ENCODE data around the gene BEND2. TPM values are rescaled to one million over a fixed set of nuclear protein-coding genes. Genes with fewer than 3 reads are reported as not detected.

The BEND2 gene
- total RNA-seq (2021; ENCODE audit: unreplicated experiment) (not detected), Bru-seq, nascent RNA (percentile 3 among the genes with signal in this experiment), BruChase-seq, experiment 1, labeled RNA remaining after a 2-hour chase (not detected), BruChase-seq, experiment 2, labeled RNA remaining after a 6-hour chase (not detected)
- not detected for polyA plus RNA-seq (2012; ENCODE audit: insufficient read length)
- long read RNA-seq, result 0 reads

- ATAC-seq (no peak), DNase-seq (ENCODE audit: low read depth, low spot score) (no peak)
- H3K9me3 ChIP-seq (ENCODE audit: control insufficient read depth, insufficient read depth, low read depth, low read length), result no peaks in the 10 kb centered on the region
- intact Hi-C loops (cut with micrococcal nuclease; ENCODE audit: unreplicated experiment) (no loop called here), in situ Hi-C loops (cut with HindIII; ENCODE audit: low pct_unique_long_range_greater_than_20kb, low sequenced_read_pairs) (no loop called here)
- POLR2A ChIA-PET, result no interaction called here
- H3K27me3 ChIP-seq (ENCODE audit: control insufficient read depth, insufficient read depth, low read length), result no peaks in the 10 kb centered on the region
- H3K4me3 ChIP-seq (ENCODE audit: low read depth in 2 of 2, low read length in 2 of 2), result no peak within 1 kb of the TSS
- H3K4me1 ChIP-seq (ENCODE audit: control insufficient read depth, insufficient read depth, low read length), result no peaks in the 10 kb centered on the region
- TF ChIP-seq POLR2AphosphoS5 (IDR thresholded peaks at IDR 0.05; ENCODE audit: low read depth, low read length) (no peak), REST (IDR thresholded peaks at IDR 0.05; ENCODE audit: insufficient read depth in 1 of 2, low read depth in 2 of 2, low read length in 1 of 2) (no peak), SIN3A (IDR thresholded peaks at IDR 0.05; ENCODE audit: borderline replicate concordance, insufficient read depth, low read depth, low read length) (no peak), CTCF (IDR thresholded peaks at IDR 0.05) (no peak), TCF7L2 (IDR thresholded peaks at IDR 0.05; ENCODE audit: low read depth, low read length) (no peak)
- H3K36me3 ChIP-seq (ENCODE audit: control insufficient read depth, insufficient read depth, low read length), result no peaks in the 10 kb centered on the region
- BruUV-seq (replicated peaks), result no TSS peak
- H3K27ac ChIP-seq (ENCODE audit: low read length), result no peak within 1 kb of the TSS
- CTCF ChIA-PET, result no interaction called here
Measured at GRCh38 chrX:18220786-18221185, at the start of gene BEND2. Gene BEND2, minus strand, starts transcription at chrX:18220886. Its CDS starts 136 bp downstream, at chrX:18220750.

- CTCF ChIA-PET, result no interaction called here
- POLR2A ChIA-PET, result no interaction called here
- no peaks in the 10 kb centered on the region for H3K9me3 ChIP-seq (ENCODE audit: control insufficient read depth, insufficient read depth, low read depth, low read length)
- DNase-seq (ENCODE audit: low read depth, low spot score) (no peak), ATAC-seq (no peak)
- in situ Hi-C loops (cut with HindIII; ENCODE audit: low pct_unique_long_range_greater_than_20kb, low sequenced_read_pairs) (no loop called here), intact Hi-C loops (cut with micrococcal nuclease; ENCODE audit: unreplicated experiment) (no loop called here)
- TF ChIP-seq TCF7L2 (IDR thresholded peaks at IDR 0.05; ENCODE audit: low read depth, low read length), result no peak
- no peak for TF ChIP-seq REST (IDR thresholded peaks at IDR 0.05; ENCODE audit: insufficient read depth in 1 of 2, low read depth in 2 of 2, low read length in 1 of 2)
- no peak for TF ChIP-seq POLR2AphosphoS5 (IDR thresholded peaks at IDR 0.05; ENCODE audit: low read depth, low read length)
- no peak for TF ChIP-seq CTCF (IDR thresholded peaks at IDR 0.05)
- no peak for TF ChIP-seq SIN3A (IDR thresholded peaks at IDR 0.05; ENCODE audit: borderline replicate concordance, insufficient read depth, low read depth, low read length)
- H3K4me1 ChIP-seq (ENCODE audit: control insufficient read depth, insufficient read depth, low read length), result no peaks in the 10 kb centered on the region
- no peaks in the 10 kb centered on the region for H3K27me3 ChIP-seq (ENCODE audit: control insufficient read depth, insufficient read depth, low read length)
- H3K36me3 ChIP-seq (ENCODE audit: control insufficient read depth, insufficient read depth, low read length), result no peaks in the 10 kb centered on the region
- no TSS peak for BruUV-seq (replicated peaks)
- no peak overlapping the region for H3K27ac ChIP-seq (ENCODE audit: low read length)
- H3K4me3 ChIP-seq (ENCODE audit: low read depth in 2 of 2, low read length in 2 of 2), result no peak overlapping the region
Measured at GRCh38 chrX:18255059-18255458, 34.4 kb upstream of the BEND2 start.

Measured in Panc1 (cell line).